HEK293 (cell line): ENCODE data around the gene FOXB1.

Source experiments
- CTCF ChIA-PET: fragments of 350-600 bp; formaldehyde crosslinking; extraction: SDS; loops from one replicate; lab custom pipeline; 2021; ENCODE audit warnings: antibody characterized with exemption; lab: Yijun Ruan, JAX
- POLR2A ChIA-PET: fragments of 300-600 bp; formaldehyde crosslinking; extraction: SDS; loops from one replicate; lab custom pipeline; 2020; ENCODE audit warnings: antibody characterized with exemption, inconsistent platforms; lab: Yijun Ruan, JAX
- H3K27ac ChIP-seq: fragments of 200-500 bp; sonication (Bioruptor generic); 2 replicates; pipeline ENCODE4 v1.5.1; 2014; ENCODE audit warnings: low read depth, low read length, control low read depth, inconsistent platforms; ENCODE audit errors: extremely low read depth
- H3K36me3 ChIP-seq, 2 experiments: fragments of 200-500 bp in 1 of 2; sonication (Bioruptor generic) in 1 of 2; 1 replicate in 1 of 2; 2 replicates in 1 of 2; pipeline ENCODE4 v1.5.1; 2014 to 2017; ENCODE audit warnings: inconsistent platforms in 2 of 2, low read length in 2 of 2; ENCODE audit not compliant: control insufficient read depth in 2 of 2, insufficient read depth in 1 of 2
- H3K4me1 ChIP-seq: fragments of 200-500 bp; sonication (Bioruptor generic); 2 replicates; pipeline ENCODE4 v1.5.1; 2014; ENCODE audit warnings: mild to moderate bottlenecking, low read length, inconsistent platforms; ENCODE audit not compliant: control insufficient read depth, insufficient read depth
- H3K4me3 ChIP-seq: 2 replicates; pipeline ENCODE4 v1.5.1; 2011; ENCODE audit warnings: low read depth, mild to moderate bottlenecking, control low read depth, low read length, moderate library complexity
- H3K9me3 ChIP-seq: fragments of 200-500 bp; sonication (Bioruptor generic); 2 replicates; pipeline ENCODE4 v1.5.1; 2014; ENCODE audit warnings: low read depth, low read length, inconsistent platforms; ENCODE audit not compliant: control insufficient read depth, insufficient read depth
- FEZF1 ChIP-seq: fragments of 450-650 bp; formaldehyde crosslinking; IDR thresholded peaks from 2 replicates; pipeline ENCODE4 v1.5.1; 2016; ENCODE audit warnings: missing biosample characterization, missing genetic modification characterization
- GFI1B ChIP-seq: fragments of 450-650 bp; formaldehyde crosslinking; IDR thresholded peaks from 2 replicates; pipeline ENCODE4 v1.5.1; 2016; ENCODE audit warnings: missing biosample characterization, missing genetic modification characterization
- GLIS1 ChIP-seq: fragments of 450-650 bp; formaldehyde crosslinking; IDR thresholded peaks from 2 replicates; pipeline ENCODE4 v1.5.1; 2016; ENCODE audit warnings: missing biosample characterization, missing genetic modification characterization
- GLIS2 ChIP-seq: fragments of 450-650 bp; formaldehyde crosslinking; IDR thresholded peaks from 2 replicates; pipeline ENCODE4 v1.5.1; 2016; ENCODE audit warnings: missing biosample characterization, missing genetic modification characterization
- IKZF3 ChIP-seq: fragments of 450-650 bp; IDR thresholded peaks from 2 replicates; pipeline ENCODE4 v1.5.0; 2018; ENCODE audit warnings: missing biosample characterization, mild to moderate bottlenecking, missing genetic modification characterization, moderate library complexity
- KLF1 ChIP-seq: fragments of 450-650 bp; formaldehyde crosslinking; IDR thresholded peaks from 2 replicates; pipeline ENCODE4 v1.5.1; 2016; ENCODE audit warnings: missing biosample characterization, missing genetic modification characterization
- KLF10 ChIP-seq: fragments of 450-650 bp; IDR thresholded peaks from 2 replicates; pipeline ENCODE4 v1.5.1; 2018; ENCODE audit warnings: missing biosample characterization, mild to moderate bottlenecking, missing genetic modification characterization
- KLF7 ChIP-seq: fragments of 450-650 bp; formaldehyde crosslinking; IDR thresholded peaks from 2 replicates; pipeline ENCODE4 v1.5.1; 2016; ENCODE audit warnings: missing biosample characterization, missing genetic modification characterization, borderline replicate concordance
- SCRT2 ChIP-seq: fragments of 450-650 bp; formaldehyde crosslinking; IDR thresholded peaks from 2 replicates; pipeline ENCODE4 v1.5.1; 2016; ENCODE audit warnings: missing biosample characterization, missing genetic modification characterization
- SP2 ChIP-seq: fragments of 450-650 bp; formaldehyde crosslinking; IDR thresholded peaks from 2 replicates; pipeline ENCODE4 v1.5.1; 2016; ENCODE audit warnings: missing biosample characterization, missing genetic modification characterization
- SP3 ChIP-seq: fragments of 450-650 bp; formaldehyde crosslinking; IDR thresholded peaks from 2 replicates; pipeline ENCODE4 v1.5.1; 2016; ENCODE audit warnings: missing biosample characterization, missing genetic modification characterization
- SP7 ChIP-seq: fragments of 450-650 bp; formaldehyde crosslinking; IDR thresholded peaks from 2 replicates; pipeline ENCODE4 v1.5.1; 2016; ENCODE audit warnings: missing biosample characterization, missing genetic modification characterization
- WT1 ChIP-seq: fragments of 450-650 bp; formaldehyde crosslinking; IDR thresholded peaks from 2 replicates; pipeline ENCODE4 v1.5.1; 2016; ENCODE audit warnings: missing biosample characterization, missing genetic modification characterization
- ZBTB17 ChIP-seq: fragments of 450-650 bp; formaldehyde crosslinking; IDR thresholded peaks from 2 replicates; pipeline ENCODE4 v1.5.1; 2016; ENCODE audit warnings: missing biosample characterization, missing genetic modification characterization
- ZBTB20 ChIP-seq: fragments of 450-650 bp; formaldehyde crosslinking; IDR thresholded peaks from 2 replicates; pipeline ENCODE4 v1.5.1; 2016; ENCODE audit warnings: missing biosample characterization, missing genetic modification characterization
- ZEB2 ChIP-seq: fragments of 450-650 bp; formaldehyde crosslinking; IDR thresholded peaks from 2 replicates; pipeline ENCODE4 v1.5.1; 2016; ENCODE audit warnings: missing biosample characterization, missing genetic modification characterization
- ZNF146 ChIP-seq: fragments of 450-650 bp; formaldehyde crosslinking; IDR thresholded peaks from 2 replicates; pipeline ENCODE4 v1.5.1; 2016; ENCODE audit warnings: missing biosample characterization, missing genetic modification characterization
- ZNF157 ChIP-seq: fragments of 450-650 bp; formaldehyde crosslinking; IDR thresholded peaks from 2 replicates; pipeline ENCODE4 v1.5.1; 2016; ENCODE audit warnings: missing biosample characterization, missing genetic modification characterization
- ZNF664 ChIP-seq: fragments of 450-650 bp; formaldehyde crosslinking; IDR thresholded peaks from 2 replicates; pipeline ENCODE4 v1.5.1; 2016; ENCODE audit warnings: missing biosample characterization, missing genetic modification characterization
- ZSCAN30 ChIP-seq: fragments of 450-650 bp; IDR thresholded peaks from 2 replicates; pipeline ENCODE4 v1.5.1; 2018; ENCODE audit warnings: missing biosample characterization, mild to moderate bottlenecking, missing genetic modification characterization, moderate library complexity
- ZXDB ChIP-seq: fragments of 450-650 bp; formaldehyde crosslinking; IDR thresholded peaks from 2 replicates; pipeline ENCODE4 v1.5.1; 2016; ENCODE audit warnings: missing biosample characterization, missing genetic modification characterization
- TF ChIP-seq, protein P1 (sequence below): fragments of 450-650 bp; formaldehyde crosslinking; IDR thresholded peaks from 2 replicates; pipeline ENCODE4 v1.5.1; 2017; ENCODE audit warnings: missing biosample characterization, missing genetic modification characterization
- TF ChIP-seq, protein P2 (sequence below): fragments of 450-650 bp; formaldehyde crosslinking; IDR thresholded peaks from 2 replicates; pipeline ENCODE4 v1.5.1; 2016; ENCODE audit warnings: missing biosample characterization, missing genetic modification characterization
- TF ChIP-seq, protein P3 (sequence below): fragments of 450-650 bp; formaldehyde crosslinking; IDR thresholded peaks from 2 replicates; pipeline ENCODE4 v1.5.1; 2017; ENCODE audit warnings: missing biosample characterization, missing genetic modification characterization
- TF ChIP-seq, protein P4 (sequence below): fragments of 450-650 bp; formaldehyde crosslinking; IDR thresholded peaks from 2 replicates; pipeline ENCODE4 v1.5.1; 2016; ENCODE audit warnings: missing biosample characterization, missing genetic modification characterization
- TF ChIP-seq, protein P5 (sequence below): fragments of 450-650 bp; formaldehyde crosslinking; IDR thresholded peaks from 2 replicates; pipeline ENCODE4 v1.5.1; 2016; ENCODE audit warnings: missing biosample characterization, missing genetic modification characterization

The FOXB1 gene

DNA sequence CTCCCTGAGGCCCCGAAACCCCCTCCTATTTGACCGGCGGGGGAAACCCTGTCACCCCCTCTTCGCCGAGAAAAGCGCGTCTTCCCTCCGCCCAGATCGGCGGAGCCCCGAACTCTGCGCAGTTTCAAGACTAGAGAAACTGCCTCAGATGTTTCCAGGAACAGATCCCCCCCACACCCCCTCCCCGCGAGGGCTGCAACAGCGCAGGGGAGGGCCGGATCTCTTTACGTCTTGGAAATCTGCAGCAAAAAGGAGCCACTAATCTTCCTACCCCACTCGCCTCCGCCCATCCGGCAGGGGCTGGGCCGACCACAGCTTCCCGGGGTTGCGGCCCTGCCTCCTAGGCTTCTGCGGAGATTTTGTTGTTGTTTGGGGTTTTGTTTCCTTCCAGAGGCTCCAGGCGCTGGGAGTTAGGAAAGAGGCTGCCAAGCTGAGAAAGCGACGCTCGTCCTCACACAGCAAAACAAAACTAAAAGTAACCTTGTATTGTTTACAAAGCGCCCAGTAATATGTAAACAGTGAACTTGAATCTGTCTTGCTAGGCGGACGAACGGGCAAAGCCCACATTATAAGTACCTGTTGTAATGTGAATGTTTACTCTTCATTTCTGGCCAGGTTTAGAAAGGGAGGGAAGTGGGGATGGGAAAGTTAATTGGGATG is 2.2 kb downstream of the FOXB1 start:
- Histone ChIP-seq H3K4me1 (peaks cover 33% of the 10 kb centered on the region), H3K4me3 (peak overlapping the region; percentile 54), H3K9me3 (no peaks in the 10 kb centered on the region), H3K36me3 (no peaks in the 10 kb centered on the region; a peak in 1 of 3 replicates), H3K27ac (peak overlapping the region; percentile 99)
- CTCF ChIA-PET: interaction anchor here (0.7 to 0.9 kb wide), 2 partner anchors 34 to 320 kb away, joined by 3 to 4 read pairs; no protein-coding TSS in a partner anchor
- POLR2A ChIA-PET: interaction anchor here (0.6 to 1.1 kb wide), 3 partner anchors 9 to 89 kb away, joined by 3 to 5 read pairs (median 4); no protein-coding TSS in a partner anchor
- TF ChIP-seq KLF7 (tag by site-specific recombination) (0 out of 2 replicates have a peak, but pooled peaks have one; percentile 74), SP3 (tag by site-specific recombination) (peak; percentile 38; the same call in 1 of the 2 replicates), GFI1B (tag by site-specific recombination) (peak; percentile 62; the same call in 1 of the 2 replicates), SP2 (tag by site-specific recombination) (peak; percentile 71), KLF1 (peak; percentile 83), GLIS1 (tag by site-specific recombination) (peak; percentile 59), IKZF3 (tag by site-specific recombination) (peak; percentile 78; the same call in 1 of the 2 replicates), SP7 (tag by site-specific recombination) (peak; percentile 44; the same call in 1 of the 2 replicates), WT1 (tag by site-specific recombination) (peak; percentile 38; the same call in 1 of the 2 replicates), FEZF1 (tag by site-specific recombination) (peak; percentile 46; the same call in 1 of the 2 replicates), ZNF664 (tag by site-specific recombination) (no peak), ZBTB20 (tag by site-specific recombination) (peak; percentile 89), ZNF157 (no peak), ZEB2 (tag by site-specific recombination) (0 out of 2 replicates have a peak, but pooled peaks have one; percentile 32), ZNF146 (tag by site-specific recombination) (no peak), KLF10 (no peak; the same call in 1 of the 2 replicates), ZXDB (tag by site-specific recombination) (peak; percentile 83), SCRT2 (peak; percentile 87), ZBTB17 (tag by site-specific recombination) (peak; percentile 76; the same call in 1 of the 2 replicates), ZSCAN30 (peak; percentile 77), GLIS2 (peak; percentile 58)
- TF ChIP-seq, protein P1, sequence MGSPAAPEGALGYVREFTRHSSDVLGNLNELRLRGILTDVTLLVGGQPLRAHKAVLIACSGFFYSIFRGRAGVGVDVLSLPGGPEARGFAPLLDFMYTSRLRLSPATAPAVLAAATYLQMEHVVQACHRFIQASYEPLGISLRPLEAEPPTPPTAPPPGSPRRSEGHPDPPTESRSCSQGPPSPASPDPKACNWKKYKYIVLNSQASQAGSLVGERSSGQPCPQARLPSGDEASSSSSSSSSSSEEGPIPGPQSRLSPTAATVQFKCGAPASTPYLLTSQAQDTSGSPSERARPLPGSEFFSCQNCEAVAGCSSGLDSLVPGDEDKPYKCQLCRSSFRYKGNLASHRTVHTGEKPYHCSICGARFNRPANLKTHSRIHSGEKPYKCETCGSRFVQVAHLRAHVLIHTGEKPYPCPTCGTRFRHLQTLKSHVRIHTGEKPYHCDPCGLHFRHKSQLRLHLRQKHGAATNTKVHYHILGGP: peak; percentile 69
- TF ChIP-seq, protein P2, sequence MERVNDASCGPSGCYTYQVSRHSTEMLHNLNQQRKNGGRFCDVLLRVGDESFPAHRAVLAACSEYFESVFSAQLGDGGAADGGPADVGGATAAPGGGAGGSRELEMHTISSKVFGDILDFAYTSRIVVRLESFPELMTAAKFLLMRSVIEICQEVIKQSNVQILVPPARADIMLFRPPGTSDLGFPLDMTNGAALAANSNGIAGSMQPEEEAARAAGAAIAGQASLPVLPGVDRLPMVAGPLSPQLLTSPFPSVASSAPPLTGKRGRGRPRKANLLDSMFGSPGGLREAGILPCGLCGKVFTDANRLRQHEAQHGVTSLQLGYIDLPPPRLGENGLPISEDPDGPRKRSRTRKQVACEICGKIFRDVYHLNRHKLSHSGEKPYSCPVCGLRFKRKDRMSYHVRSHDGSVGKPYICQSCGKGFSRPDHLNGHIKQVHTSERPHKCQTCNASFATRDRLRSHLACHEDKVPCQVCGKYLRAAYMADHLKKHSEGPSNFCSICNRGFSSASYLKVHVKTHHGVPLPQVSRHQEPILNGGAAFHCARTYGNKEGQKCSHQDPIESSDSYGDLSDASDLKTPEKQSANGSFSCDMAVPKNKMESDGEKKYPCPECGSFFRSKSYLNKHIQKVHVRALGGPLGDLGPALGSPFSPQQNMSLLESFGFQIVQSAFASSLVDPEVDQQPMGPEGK (tag by site-specific recombination): peak; percentile 72
- TF ChIP-seq, protein P3, sequence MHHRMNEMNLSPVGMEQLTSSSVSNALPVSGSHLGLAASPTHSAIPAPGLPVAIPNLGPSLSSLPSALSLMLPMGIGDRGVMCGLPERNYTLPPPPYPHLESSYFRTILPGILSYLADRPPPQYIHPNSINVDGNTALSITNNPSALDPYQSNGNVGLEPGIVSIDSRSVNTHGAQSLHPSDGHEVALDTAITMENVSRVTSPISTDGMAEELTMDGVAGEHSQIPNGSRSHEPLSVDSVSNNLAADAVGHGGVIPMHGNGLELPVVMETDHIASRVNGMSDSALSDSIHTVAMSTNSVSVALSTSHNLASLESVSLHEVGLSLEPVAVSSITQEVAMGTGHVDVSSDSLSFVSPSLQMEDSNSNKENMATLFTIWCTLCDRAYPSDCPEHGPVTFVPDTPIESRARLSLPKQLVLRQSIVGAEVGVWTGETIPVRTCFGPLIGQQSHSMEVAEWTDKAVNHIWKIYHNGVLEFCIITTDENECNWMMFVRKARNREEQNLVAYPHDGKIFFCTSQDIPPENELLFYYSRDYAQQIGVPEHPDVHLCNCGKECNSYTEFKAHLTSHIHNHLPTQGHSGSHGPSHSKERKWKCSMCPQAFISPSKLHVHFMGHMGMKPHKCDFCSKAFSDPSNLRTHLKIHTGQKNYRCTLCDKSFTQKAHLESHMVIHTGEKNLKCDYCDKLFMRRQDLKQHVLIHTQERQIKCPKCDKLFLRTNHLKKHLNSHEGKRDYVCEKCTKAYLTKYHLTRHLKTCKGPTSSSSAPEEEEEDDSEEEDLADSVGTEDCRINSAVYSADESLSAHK: peak; percentile 96
- TF ChIP-seq, protein P4, sequence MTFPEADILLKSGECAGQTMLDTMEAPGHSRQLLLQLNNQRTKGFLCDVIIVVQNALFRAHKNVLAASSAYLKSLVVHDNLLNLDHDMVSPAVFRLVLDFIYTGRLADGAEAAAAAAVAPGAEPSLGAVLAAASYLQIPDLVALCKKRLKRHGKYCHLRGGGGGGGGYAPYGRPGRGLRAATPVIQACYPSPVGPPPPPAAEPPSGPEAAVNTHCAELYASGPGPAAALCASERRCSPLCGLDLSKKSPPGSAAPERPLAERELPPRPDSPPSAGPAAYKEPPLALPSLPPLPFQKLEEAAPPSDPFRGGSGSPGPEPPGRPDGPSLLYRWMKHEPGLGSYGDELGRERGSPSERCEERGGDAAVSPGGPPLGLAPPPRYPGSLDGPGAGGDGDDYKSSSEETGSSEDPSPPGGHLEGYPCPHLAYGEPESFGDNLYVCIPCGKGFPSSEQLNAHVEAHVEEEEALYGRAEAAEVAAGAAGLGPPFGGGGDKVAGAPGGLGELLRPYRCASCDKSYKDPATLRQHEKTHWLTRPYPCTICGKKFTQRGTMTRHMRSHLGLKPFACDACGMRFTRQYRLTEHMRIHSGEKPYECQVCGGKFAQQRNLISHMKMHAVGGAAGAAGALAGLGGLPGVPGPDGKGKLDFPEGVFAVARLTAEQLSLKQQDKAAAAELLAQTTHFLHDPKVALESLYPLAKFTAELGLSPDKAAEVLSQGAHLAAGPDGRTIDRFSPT (tag by site-specific recombination): no peak
- TF ChIP-seq, protein P5, sequence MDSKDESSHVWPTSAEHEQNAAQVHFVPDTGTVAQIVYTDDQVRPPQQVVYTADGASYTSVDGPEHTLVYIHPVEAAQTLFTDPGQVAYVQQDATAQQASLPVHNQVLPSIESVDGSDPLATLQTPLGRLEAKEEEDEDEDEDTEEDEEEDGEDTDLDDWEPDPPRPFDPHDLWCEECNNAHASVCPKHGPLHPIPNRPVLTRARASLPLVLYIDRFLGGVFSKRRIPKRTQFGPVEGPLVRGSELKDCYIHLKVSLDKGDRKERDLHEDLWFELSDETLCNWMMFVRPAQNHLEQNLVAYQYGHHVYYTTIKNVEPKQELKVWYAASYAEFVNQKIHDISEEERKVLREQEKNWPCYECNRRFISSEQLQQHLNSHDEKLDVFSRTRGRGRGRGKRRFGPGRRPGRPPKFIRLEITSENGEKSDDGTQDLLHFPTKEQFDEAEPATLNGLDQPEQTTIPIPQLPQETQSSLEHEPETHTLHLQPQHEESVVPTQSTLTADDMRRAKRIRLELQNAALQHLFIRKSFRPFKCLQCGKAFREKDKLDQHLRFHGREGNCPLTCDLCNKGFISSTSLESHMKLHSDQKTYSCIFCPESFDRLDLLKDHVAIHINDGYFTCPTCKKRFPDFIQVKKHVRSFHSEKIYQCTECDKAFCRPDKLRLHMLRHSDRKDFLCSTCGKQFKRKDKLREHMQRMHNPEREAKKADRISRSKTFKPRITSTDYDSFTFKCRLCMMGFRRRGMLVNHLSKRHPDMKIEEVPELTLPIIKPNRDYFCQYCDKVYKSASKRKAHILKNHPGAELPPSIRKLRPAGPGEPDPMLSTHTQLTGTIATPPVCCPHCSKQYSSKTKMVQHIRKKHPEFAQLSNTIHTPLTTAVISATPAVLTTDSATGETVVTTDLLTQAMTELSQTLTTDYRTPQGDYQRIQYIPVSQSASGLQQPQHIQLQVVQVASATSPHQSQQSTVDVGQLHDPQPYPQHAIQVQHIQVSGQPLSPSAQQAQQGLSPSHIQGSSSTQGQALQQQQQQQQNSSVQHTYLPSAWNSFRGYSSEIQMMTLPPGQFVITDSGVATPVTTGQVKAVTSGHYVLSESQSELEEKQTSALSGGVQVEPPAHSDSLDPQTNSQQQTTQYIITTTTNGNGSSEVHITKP (tag by site-specific recombination): peak; percentile 59
